Sigmoid colon (tissue), 7 donors: ENCODE measurements around the gene TSC2. TPM values are rescaled to one million over a fixed set of nuclear protein-coding genes. Genes with fewer than 3 reads are reported as not detected.
"Not testable (repeated sequence)": the region's sequence is repeated elsewhere in the genome, so short reads cannot be mapped to it uniquely, and the experiment has no call there.

Experiments used
- DNase-seq: peaks from one replicate; pipeline ENCODE4 v3.0.0-alpha.2; 2019
- H3K27ac ChIP-seq, 4 donors: fragments of 200-600 bp; sonication (generic); one replicate each; pipeline ENCODE4 v1.5.1; 2016 to 2019; ENCODE audit warnings: mild to moderate bottlenecking in 1 of 4
- H3K27me3 ChIP-seq, 3 donors: fragments of 200-600 bp; sonication (generic); one replicate each; pipeline ENCODE4 v1.5.1; 2019; ENCODE audit warnings: mild to moderate bottlenecking in 1 of 3
- H3K36me3 ChIP-seq, 4 donors: fragments of 200-600 bp; sonication (generic); one replicate each; pipeline ENCODE4 v1.5.1; 2016 to 2019
- H3K4me1 ChIP-seq, 4 donors: fragments of 200-600 bp; sonication (generic); one replicate each; pipeline ENCODE4 v1.5.1; 2017 to 2019
- H3K4me3 ChIP-seq, 4 donors: fragments of 200-600 bp; sonication (generic); one replicate each; pipeline ENCODE4 v1.5.1; 2017 to 2019; ENCODE audit warnings: mild to moderate bottlenecking in 2 of 4, moderate library complexity in 1 of 4
- H3K9me3 ChIP-seq, 4 donors: fragments of 200-600 bp in 3 of 4; sonication (generic) in 3 of 4; one replicate each; pipeline versions ENCODE4 v1.5.1 to v1.6.1; 2013 to 2019
- EP300 ChIP-seq, 4 donors: sonication (generic); formaldehyde crosslinking; IDR thresholded peaks; one replicate each; pipeline ENCODE4 v1.6.1; 2017; ENCODE audit warnings: antibody characterized with exemption in 4 of 4
- POLR2A ChIP-seq, 2 donors: fragments of 450-650 bp; IDR thresholded peaks; one replicate each; pipeline ENCODE4 v1.6.1; 2016; ENCODE audit warnings: antibody characterized with exemption in 2 of 2, mild to moderate bottlenecking in 2 of 2, moderate library complexity in 2 of 2
- POLR2AphosphoS5 ChIP-seq, 4 donors: sonication (generic); formaldehyde crosslinking; IDR thresholded peaks; one replicate each; pipeline ENCODE4 v1.6.1; 2017; ENCODE audit warnings: antibody characterized with exemption in 4 of 4
- WGBS, 2 donors: extraction: QIAGEN DNeasy Blood & Tissue Kit; methylation state at CpG; one replicate each; pipeline ENCODE4 v1.1.7; 2013; 5-methylcytosine and 5-hydroxymethylcytosine counted together
- intact Hi-C: fragments of 100-400 bp; cut with DNase I; formaldehyde crosslinking; loops from one replicate; pipeline ENCODE4 v1.15.1; 2023
- polyA plus RNA-seq, 3 donors: library from polyadenylated mRNA; stranded (reverse); fragments of 200-250 nt; gene quantifications; one replicate each; pipeline ENCODE4 v1.2.3, GENCODE V29; 2013
- total RNA-seq, 4 donors: library from RNA; depleted of rRNA; stranded (reverse); fragments of >200 nt; gene quantifications; one replicate each; pipeline ENCODE4 v1.1.0, GENCODE V29; 2016
- donor health status: healthy with polysubstance abuse.
- donor health status: Bipolar disorder and iron deficiency.
- donor health status: healthy.

Gene TSC2
- total and polyA plus RNA-seq, 7 donors, result 16.9 to 80.9 (median 34.6) TPM

DNA sequence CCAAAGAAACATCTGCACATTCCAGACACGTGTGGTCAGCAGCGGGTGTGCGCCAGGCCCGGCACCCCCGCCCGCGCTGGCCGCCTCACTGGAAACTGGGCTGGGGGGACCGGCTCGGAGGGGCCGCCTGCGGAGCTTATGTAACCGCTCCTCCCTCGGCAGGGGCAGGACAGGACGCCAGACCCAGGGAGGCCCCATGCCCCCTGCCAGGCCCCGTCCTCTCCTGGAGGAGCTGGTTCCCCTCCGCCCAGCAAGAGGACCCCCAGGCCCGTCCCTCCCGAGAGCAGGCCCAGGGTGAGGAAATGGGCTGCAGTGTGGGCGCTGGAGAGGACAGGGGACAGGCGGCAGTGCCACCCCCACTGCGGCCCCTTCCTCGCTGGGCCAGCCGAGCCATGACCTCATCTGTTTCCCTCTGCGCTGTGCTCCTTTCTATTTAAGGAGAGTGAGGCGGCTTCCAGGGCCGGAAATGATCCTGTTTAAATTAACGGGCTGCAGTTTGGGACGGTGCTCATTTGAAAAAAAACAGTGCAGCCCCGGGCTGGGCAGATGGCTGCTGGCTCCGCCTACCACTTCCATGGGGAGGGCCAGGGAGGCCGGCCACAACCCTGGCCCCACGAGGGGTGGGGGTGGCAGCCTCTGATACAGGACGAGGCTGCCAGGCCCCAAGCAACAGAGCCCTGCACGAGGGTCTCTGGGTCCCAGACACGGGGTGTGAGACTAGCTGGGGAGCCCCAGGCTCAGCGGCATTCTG lies 77.1 kb downstream of the TSC2 start:
- TF ChIP-seq POLR2AphosphoS5 (IDR thresholded peaks at IDR 0.05) (peak; percentile 44 to 70 (median 68)), EP300 (IDR thresholded peaks at IDR 0.05) (peak in 3 of 4 donors; percentile 64 to 71 (median 66)), POLR2A (IDR thresholded peaks at IDR 0.05) (peak in 1 of 2 donors; percentile 31)
- Histone ChIP-seq H3K4me1 (peaks cover 2 to 89% (median 83%) of the 10 kb centered on the region in 4 donors), H3K27ac (peak overlapping the region; percentile 84 to 99 (median 96)), H3K4me3 (peak overlapping the region; percentile 37 to 47 (median 42))
- WGBS, 2 donors, result 42 to 71% methylated on average over 37 of the region's 37 CpGs
- H3K36me3 ChIP-seq, H3K9me3 ChIP-seq, H3K27me3 ChIP-seq, intact Hi-C loops: not testable (repeated sequence)
- peak; percentile 96 for DNase-seq

DNA sequence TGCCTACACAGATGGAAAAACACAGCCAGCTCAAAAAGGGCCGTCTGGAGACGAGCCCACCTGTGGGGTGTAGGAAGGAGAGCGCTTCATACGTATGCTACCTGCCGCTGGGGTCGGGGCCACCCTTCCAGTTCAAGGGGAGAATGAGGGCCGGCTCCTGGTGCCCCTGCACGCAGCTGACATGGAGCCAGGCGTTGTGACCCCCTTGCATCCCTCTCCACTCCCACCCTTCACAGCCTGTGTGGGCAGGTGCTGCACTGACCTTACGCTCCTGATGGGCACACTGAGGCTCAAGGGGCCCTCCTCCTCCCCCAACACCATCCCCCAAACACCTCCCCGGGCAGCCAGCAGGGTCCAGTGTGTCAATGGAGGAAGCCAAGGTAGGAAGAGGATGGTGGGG lies 77.8 kb downstream of the TSC2 start:
- H3K4me3 ChIP-seq, result peak overlapping the region; percentile 37 to 47 (median 42)
- H3K36me3 ChIP-seq, DNase-seq, H3K27me3 ChIP-seq, H3K9me3 ChIP-seq, intact Hi-C loops: not testable (repeated sequence)
- H3K27ac ChIP-seq, result peak overlapping the region; percentile 84 to 99 (median 96)
- 59 to 86% methylated on average over 11 of the region's 11 CpGs for WGBS, 2 donors
- H3K4me1 ChIP-seq, result peaks cover 2 to 91% (median 86%) of the 10 kb centered on the region in 4 donors

DNA sequence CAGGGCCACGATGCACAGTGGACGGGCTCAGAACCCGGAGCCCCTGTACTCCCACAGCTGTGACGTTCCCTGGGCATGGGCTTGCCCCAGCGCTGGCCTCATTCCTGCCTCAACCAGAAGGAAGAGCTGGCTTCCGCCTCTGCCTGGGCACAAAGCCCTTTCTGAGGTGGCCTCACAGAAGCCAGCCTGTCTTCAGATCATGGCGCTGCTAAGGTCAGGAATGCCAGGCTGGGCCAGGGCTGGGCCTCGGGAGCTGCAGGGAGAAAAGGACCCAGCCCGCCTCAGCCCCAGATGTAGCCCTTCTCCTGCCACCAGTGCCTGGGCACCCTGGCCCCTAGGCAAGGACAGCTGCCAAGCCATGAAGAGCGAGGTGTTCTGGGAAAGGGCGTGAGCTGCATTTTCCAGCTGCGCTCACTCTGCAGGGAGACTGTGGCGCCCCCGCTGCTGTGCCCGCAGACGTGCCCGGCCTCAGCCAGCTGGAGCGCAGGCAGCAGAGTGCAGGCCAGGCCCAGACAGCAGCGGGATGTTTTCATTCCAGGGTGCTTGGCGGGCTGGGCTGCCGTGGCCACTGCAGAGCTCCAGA lies 78.5 kb downstream of the TSC2 start:
- WGBS, 2 donors, result 73 to 76% methylated on average over 21 of the region's 21 CpGs

DNA sequence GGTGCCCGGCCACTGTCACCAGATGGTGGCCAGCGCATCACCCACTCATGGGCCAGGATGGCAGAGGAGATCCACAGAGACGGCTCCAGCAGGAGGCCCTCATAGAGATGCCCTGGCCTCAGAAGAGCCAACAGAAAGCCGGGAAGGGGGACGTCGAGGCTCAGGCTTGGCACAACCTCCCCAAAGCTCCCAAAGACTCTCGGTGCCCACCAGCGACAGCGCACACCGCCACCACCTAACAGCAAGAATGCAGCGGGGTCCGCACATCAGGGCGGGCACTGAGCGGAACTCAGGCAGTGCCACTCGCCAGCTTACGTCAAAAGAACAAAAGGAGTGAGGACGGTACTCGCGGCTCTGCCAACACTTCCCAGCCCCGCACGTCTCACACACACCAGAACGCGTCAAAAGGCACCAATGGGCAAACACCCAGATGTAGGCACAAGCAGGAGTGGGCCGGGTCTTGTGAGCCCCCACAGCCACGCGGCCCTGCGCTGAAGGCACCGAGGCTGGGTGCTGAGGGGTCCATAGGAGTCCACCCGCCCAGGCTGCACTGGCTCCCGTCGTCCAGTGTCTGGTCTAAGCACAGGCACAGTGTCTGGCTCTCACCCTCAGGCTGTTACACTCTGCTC lies 79.3 kb downstream of the TSC2 start:
- peak; percentile 91 for DNase-seq

More for the DNA sequence above, 78.5 kb downstream of the TSC2 start:
- H3K9me3 ChIP-seq, H3K36me3 ChIP-seq, H3K27me3 ChIP-seq, intact Hi-C loops: not testable (repeated sequence)
- H3K4me1 ChIP-seq, result peaks cover 2 to 91% (median 85%) of the 10 kb centered on the region in 4 donors
- peak; percentile 90 for DNase-seq
- H3K4me3 ChIP-seq, result peak overlapping the region in 3 of 4 donors; percentile 1 to 47 (median 45)
- TF ChIP-seq POLR2A (IDR thresholded peaks at IDR 0.05) (peak; percentile 16 to 69), POLR2AphosphoS5 (IDR thresholded peaks at IDR 0.05) (peak; percentile 34 to 86 (median 77)), EP300 (IDR thresholded peaks at IDR 0.05) (peak in 2 of 4 donors; percentile 29 to 64)
- peak overlapping the region; percentile 84 to 99 (median 96) for H3K27ac ChIP-seq

DNA sequence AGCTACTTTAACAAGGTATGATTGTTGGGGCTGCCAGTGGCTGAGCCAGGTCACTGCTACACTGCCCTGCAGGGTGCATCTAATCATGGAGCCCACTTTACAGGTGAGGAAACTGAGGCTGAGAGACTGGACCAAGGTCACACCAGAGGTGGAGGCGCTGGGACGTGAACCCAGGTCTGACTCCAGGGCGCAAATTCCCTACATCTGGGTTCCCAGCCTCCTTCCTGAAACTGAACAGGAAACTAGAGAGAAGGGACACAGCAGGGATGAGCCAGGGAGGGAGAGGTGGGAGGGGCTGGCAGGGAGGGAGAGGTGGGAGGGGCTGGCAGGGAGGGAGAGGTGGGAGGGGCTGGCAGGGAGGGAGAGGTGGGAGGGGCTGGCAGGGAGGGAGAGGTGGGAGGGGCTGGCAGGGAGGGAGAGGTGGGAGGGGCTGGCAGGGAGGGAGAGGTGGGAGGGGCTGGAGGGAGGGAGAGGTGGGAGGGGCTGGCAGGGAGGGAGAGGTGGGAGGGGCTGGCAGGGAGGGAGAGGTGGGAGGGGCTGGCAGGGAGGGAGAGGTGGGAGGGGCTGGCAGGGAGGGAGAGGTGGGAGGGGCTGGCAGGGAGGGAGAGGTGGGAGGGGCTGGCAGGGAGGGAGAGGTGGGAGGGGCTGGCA lies 80.0 kb downstream of the TSC2 start:
- H3K36me3 ChIP-seq, H3K27me3 ChIP-seq, intact Hi-C loops, H3K9me3 ChIP-seq: not testable (repeated sequence)
- WGBS, 2 donors, result 10 to 42% methylated on average over 3 of the region's 3 CpGs
- peak; percentile 53 to 84 (median 82) for TF ChIP-seq POLR2AphosphoS5 (IDR thresholded peaks at IDR 0.05)
- H3K27ac ChIP-seq, result peak overlapping the region; percentile 84 to 99 (median 96)
- peak overlapping the region in 3 of 4 donors; percentile 18 to 47 (median 22) for H3K4me3 ChIP-seq
- DNase-seq, result peak; percentile 85
- peaks cover 2 to 88% (median 77%) of the 10 kb centered on the region in 4 donors for H3K4me1 ChIP-seq

More for the DNA sequence above, 79.3 kb downstream of the TSC2 start:
- 87 to 90% methylated on average over 31 of the region's 31 CpGs for WGBS, 2 donors
- intact Hi-C loops, H3K27me3 ChIP-seq, H3K36me3 ChIP-seq, H3K9me3 ChIP-seq: not testable (repeated sequence)
- peaks cover 2 to 91% (median 82%) of the 10 kb centered on the region in 4 donors for H3K4me1 ChIP-seq
- peak overlapping the region; percentile 6 to 47 (median 20) for H3K4me3 ChIP-seq
- H3K27ac ChIP-seq, result peak overlapping the region; percentile 84 to 99 (median 96)
- TF ChIP-seq POLR2AphosphoS5 (IDR thresholded peaks at IDR 0.05), result peak in 3 of 4 donors; percentile 17 to 57 (median 24)
- peak in 3 of 4 donors; percentile 38 to 82 (median 50) for TF ChIP-seq EP300 (IDR thresholded peaks at IDR 0.05)

DNA sequence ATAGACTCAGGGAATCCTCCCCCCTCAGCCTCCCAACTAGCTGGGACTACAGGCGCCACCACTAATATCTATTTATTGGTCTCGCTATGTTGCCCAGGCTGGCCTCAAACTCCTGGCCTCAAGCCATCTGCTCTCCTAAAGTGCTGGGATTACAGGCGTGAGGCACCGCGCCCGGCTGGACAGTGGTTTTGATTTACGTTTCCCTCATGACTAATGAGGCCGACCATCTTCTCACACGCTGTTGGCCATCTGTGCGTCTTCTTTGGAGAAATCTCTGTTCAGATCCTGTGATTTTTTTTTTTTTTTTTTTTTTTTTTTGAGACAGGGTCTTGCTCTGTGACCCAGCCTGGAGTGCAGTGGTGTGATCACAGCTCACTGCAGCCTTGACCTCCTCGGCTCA lies 81.5 kb downstream of the TSC2 start:
- TF ChIP-seq POLR2AphosphoS5 (IDR thresholded peaks at IDR 0.05), result peak in 3 of 4 donors; percentile 18 to 50 (median 32)
- H3K36me3 ChIP-seq, H3K9me3 ChIP-seq, H3K4me3 ChIP-seq, H3K27me3 ChIP-seq, intact Hi-C loops: not testable (repeated sequence)
- H3K4me1 ChIP-seq, result peaks cover 2 to 79% (median 64%) of the 10 kb centered on the region in 4 donors
- 60 to 69% methylated on average over 9 of the region's 11 CpGs for WGBS, 2 donors
- peak; percentile 90 for DNase-seq
- peak overlapping the region; percentile 80 to 89 (median 84) for H3K27ac ChIP-seq

DNA sequence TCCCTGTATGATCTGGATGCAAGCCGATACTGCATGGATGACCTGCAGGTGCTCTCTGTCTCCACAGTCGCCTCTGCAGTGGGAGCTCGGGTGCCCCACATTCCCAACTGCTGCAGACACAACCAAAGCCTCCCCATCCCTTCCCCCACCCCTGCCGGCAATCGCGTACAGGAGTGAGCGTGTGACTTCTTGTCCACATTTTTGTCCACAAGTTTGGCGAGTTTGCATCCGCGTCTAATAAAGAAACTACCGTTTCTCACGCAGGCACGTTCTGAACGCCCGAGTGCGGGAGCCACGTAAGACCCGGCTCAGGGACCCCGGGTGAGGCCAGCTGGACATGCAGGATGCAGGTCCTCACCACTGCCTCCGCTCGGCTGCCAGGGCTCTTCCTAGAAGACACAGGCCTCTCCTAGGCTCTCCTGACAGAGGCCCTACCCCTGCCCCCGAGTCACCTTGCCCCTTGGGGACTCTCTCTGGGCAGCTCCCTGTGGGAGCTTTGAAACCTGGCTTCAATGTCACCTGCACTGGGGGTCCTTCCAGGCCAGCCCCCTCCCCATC lies 82.2 kb downstream of the TSC2 start:
- H3K4me3 ChIP-seq, result peak overlapping the region in 3 of 4 donors; percentile 11 to 28 (median 24)
- H3K36me3 ChIP-seq, intact Hi-C loops, H3K9me3 ChIP-seq, DNase-seq, H3K27me3 ChIP-seq: not testable (repeated sequence)
- H3K4me1 ChIP-seq, result peaks cover 2 to 73% (median 58%) of the 10 kb centered on the region in 4 donors
- WGBS, 2 donors, result 74 to 84% methylated on average over 22 of the region's 22 CpGs
- H3K27ac ChIP-seq, result peak overlapping the region; percentile 80 to 89 (median 84)

DNA sequence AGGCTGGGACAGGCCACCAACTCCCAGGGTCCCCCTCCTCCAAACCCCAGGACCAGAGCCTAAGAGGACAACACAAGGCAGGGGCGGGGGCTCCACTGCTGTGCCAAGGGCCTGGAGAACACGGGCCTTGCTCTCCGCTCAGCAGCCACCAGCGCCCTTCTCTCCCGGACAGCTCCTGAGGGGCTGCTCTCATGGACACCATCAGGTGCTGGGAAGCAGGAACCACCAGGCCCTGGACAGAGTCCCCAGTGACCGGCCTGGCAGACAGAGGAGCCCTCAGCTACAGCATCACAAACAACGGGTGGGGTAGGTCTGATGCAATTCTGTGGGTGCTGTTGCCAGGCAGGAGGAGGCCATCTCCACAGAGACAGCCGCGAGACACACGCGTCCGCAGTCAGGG lies 86.0 kb downstream of the TSC2 start:
- intact Hi-C loops, H3K27me3 ChIP-seq, H3K9me3 ChIP-seq, H3K36me3 ChIP-seq: not testable (repeated sequence)
- peak; percentile 82 for DNase-seq
- peaks cover 0 to 47% (median 31%) of the 10 kb centered on the region in 4 donors for H3K4me1 ChIP-seq
- 72 to 78% methylated on average over 7 of the region's 12 CpGs for WGBS, 2 donors
- H3K4me3 ChIP-seq, result peak overlapping the region; percentile 18 to 40 (median 33)
- peak overlapping the region; percentile 80 to 89 (median 84) for H3K27ac ChIP-seq
